ENCODE measurements around the gene TMEM87A. TPM values are rescaled to one million over a fixed set of nuclear protein-coding genes. Genes with fewer than 3 reads are reported as not detected.

Gene TMEM87A, protein sequence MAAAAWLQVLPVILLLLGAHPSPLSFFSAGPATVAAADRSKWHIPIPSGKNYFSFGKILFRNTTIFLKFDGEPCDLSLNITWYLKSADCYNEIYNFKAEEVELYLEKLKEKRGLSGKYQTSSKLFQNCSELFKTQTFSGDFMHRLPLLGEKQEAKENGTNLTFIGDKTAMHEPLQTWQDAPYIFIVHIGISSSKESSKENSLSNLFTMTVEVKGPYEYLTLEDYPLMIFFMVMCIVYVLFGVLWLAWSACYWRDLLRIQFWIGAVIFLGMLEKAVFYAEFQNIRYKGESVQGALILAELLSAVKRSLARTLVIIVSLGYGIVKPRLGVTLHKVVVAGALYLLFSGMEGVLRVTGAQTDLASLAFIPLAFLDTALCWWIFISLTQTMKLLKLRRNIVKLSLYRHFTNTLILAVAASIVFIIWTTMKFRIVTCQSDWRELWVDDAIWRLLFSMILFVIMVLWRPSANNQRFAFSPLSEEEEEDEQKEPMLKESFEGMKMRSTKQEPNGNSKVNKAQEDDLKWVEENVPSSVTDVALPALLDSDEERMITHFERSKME
- total RNA-seq, result 68.7 TPM

GRCh38 chr15:42272939-42273899 lies at the start of gene TMEM87A, which contains the start of gene GANC:
TSS of gene TMEM87A (minus strand) at chr15:42273433. CDS start at chr15:42273398, 35 bp downstream.
TSS of gene GANC (plus strand) at chr15:42273201. CDS start at chr15:42274482, 1,281 bp downstream.

DNA sequence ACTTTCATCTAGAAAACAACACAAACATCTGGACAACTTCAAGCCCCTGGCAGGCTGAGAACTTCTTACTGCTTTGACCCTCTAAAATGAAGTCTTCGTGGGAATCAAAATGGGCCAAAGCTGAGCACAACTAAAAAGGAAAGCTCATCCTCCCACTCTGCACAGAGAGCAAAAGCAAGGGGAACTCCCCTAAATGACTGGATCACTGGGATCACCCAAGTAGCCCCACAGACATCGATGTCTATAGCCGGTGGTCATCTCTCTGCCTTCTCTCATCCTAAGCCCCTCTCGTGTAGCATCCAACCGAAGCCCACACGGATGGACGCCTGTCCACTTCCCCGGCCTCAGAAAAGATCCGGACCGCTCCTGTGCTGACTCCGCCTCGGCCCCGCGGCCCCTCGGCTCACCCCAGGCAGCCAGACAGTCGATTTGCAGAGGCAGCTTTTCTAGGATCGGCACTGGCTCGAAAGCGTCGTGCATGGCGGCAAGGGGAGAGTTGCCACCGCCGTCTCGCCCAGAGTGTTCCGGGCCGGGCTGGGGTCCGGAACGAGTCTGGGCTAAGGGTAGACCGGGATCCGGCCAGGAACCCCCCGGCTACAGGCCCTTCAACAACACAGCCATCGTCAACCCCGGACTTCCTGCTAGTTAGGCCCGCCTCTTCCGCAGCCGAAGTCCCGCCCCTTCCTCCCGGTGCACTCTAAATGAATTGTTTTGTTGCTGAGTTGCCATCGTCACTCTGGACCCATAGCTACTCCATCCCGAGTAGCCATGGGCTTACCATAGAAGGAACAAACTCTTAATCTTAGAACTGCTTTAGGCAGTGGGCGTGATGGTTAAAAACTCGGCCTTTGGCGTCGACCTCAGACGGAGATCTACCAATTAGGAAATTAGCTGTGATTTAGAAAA lies 65.3 kb downstream of the TMEM87A start, which contains the start of gene VPS39:
TSS of gene VPS39 (minus strand) at position 631 of the 906 bp plus-strand sequence. CDS start at position 480, 151 bp downstream.

Small RNA genes lying within 50 kb of the gene (small RNA-seq; reads per million reads assigned to genes)
- gene MIR627 (ENCODE audit: low replicate concordance), result 0.16 reads per million

Other genes with a start within 250 kb of the TMEM87A start
- not detected for gene PLA2G4D, start 178.9 kb downstream of the TMEM87A start, total RNA-seq
- 27.8 TPM for gene PLA2G4F, start 116.8 kb downstream of the TMEM87A start, total RNA-seq
- gene VPS39, start 65.1 kb downstream of the TMEM87A start, total RNA-seq, result 59.7 TPM
- gene GANC, start 232 bp downstream of the TMEM87A start, total RNA-seq, result 37.1 TPM
- 121 TPM for gene CAPN3, start 86.1 kb upstream of the TMEM87A start, total RNA-seq
- 97.9 TPM for gene ZNF106, start 217.7 kb upstream of the TMEM87A start, total RNA-seq
- 60.3 TPM for gene SNAP23, start 222.2 kb upstream of the TMEM87A start, total RNA-seq

Data from metanephros (tissue), 2 donors.